ENCODE results near the gene TCF4. TPM values are rescaled to one million over a fixed set of nuclear protein-coding genes. Genes with fewer than 3 reads are reported as not detected.

The TCF4 gene
- total RNA-seq, 4 donors from 2014 or later: 60.9 to 98.4 (median 83.4) TPM

DNA sequence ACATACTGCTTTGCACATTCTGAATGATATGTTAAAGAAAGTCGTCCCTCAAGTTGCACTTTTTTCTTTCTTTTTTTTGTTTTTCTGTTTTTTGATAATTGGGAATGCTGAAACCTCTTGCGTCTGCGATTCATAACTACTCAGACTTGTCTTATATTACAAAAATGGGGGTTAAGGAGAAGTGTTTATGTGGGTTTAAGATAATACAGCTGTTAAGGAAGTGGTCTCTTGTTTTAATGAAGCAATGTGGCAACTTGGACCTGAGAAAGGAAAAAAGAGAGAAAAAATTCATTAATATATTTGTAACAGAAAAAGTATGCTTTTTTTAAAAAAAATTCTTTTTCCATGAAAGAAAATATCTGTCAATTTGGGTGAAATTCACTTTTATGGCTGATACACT lies 360.2 kb downstream of the TCF4 start:
- H3K4me3 ChIP-seq (ENCODE audit: low read depth, poor library complexity, severe bottlenecking): no peak overlapping the region
- 84 to 88% methylated on average over 3 of the region's 3 CpGs for WGBS, 2 donors
- intact Hi-C loops (cut with DNase I; ENCODE audit: low total_unique reads): no loop called here
- TF ChIP-seq, protein P1, sequence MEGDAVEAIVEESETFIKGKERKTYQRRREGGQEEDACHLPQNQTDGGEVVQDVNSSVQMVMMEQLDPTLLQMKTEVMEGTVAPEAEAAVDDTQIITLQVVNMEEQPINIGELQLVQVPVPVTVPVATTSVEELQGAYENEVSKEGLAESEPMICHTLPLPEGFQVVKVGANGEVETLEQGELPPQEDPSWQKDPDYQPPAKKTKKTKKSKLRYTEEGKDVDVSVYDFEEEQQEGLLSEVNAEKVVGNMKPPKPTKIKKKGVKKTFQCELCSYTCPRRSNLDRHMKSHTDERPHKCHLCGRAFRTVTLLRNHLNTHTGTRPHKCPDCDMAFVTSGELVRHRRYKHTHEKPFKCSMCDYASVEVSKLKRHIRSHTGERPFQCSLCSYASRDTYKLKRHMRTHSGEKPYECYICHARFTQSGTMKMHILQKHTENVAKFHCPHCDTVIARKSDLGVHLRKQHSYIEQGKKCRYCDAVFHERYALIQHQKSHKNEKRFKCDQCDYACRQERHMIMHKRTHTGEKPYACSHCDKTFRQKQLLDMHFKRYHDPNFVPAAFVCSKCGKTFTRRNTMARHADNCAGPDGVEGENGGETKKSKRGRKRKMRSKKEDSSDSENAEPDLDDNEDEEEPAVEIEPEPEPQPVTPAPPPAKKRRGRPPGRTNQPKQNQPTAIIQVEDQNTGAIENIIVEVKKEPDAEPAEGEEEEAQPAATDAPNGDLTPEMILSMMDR (IDR thresholded peaks at IDR 0.05): no peak
- no peak for TF ChIP-seq POLR2A (IDR thresholded peaks at IDR 0.05)
- no peak for DNase-seq (ENCODE audit: low spot score in 2 of 2)

DNA sequence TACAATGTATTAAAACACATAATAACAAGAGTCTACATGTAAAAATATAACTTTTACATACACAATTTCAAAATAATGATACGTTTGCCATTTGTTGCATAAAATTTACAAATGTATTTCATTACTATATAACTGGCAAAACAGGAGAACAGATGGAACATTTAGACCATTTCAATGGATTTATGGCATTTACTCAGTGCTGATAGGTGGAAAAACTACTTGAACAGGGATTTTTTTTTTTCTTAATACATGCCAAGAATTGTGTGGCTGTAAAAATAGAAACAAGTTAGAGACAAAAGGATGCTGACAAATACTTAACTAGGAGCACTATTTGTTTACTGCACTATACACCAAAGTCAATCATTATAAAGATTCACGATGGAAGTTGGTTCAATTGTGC lies 361.9 kb downstream of the TCF4 start:
- TF ChIP-seq POLR2A (IDR thresholded peaks at IDR 0.05): no peak
- TF ChIP-seq, protein P1 (IDR thresholded peaks at IDR 0.05): no peak
- no peak for DNase-seq (ENCODE audit: low spot score in 2 of 2)
- intact Hi-C loops (cut with DNase I; ENCODE audit: low total_unique reads): no loop called here
- no peak overlapping the region for H3K4me3 ChIP-seq (ENCODE audit: low read depth, poor library complexity, severe bottlenecking)
- WGBS, 2 donors: 66 to 67% methylated on average over 2 of the region's 2 CpGs

DNA sequence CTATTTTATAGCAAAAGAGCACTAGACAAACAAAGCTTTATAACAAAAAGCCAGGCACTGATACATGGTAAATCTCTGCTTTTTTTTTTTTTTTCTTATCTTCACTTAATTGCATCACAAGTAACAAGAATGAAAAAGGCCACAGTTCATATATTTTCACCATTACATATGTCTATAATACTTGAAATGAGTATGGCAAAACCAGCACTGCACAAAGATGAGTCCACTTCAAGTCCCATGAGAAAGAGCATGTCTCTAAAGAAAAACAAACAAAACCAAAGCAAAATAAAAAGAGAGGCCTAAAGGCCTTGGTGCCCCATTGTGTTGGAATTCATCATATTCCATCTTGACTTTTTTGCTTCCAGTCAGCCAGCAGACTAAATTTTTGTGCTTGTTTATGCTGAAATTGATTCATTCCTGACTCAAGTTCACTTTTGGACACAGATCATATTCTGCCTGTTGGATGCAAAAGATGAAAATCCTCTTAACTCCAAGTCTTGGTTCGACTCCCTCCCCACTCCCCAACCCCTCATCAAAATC lies 363.8 kb downstream of the TCF4 start:
- no peak for DNase-seq (ENCODE audit: low spot score in 2 of 2)
- TF ChIP-seq POLR2A (IDR thresholded peaks at IDR 0.05): no peak
- TF ChIP-seq, protein P1 (IDR thresholded peaks at IDR 0.05): no peak
- 74 to 79% methylated on average over 1 of the region's 1 CpG for WGBS, 2 donors
- H3K4me3 ChIP-seq (ENCODE audit: low read depth, poor library complexity, severe bottlenecking): no peak overlapping the region
- intact Hi-C loops (cut with DNase I; ENCODE audit: low total_unique reads): no loop called here

DNA sequence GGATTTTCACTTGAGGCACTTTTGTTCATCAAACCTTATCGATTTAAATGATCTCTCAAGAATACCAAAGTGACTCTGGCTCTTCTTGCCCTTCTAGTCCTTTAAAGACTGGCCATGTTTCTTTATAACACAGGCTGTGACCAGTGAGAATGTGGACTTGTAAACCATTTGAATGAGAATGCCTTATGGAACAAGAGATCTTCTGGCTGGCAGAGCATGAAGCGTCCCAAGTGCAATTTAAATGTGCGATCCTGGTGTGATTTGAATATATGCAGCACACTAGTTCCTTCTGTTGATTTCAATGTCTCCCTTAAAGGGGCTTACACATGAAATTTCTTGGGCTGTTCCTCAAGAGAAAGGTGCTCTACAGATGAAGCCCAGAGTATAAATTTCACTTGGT lies 366.4 kb downstream of the TCF4 start:
- no peak for DNase-seq (ENCODE audit: low spot score in 2 of 2)
- H3K4me3 ChIP-seq (ENCODE audit: low read depth, poor library complexity, severe bottlenecking): no peak overlapping the region
- TF ChIP-seq, protein P1 (IDR thresholded peaks at IDR 0.05): no peak
- TF ChIP-seq POLR2A (IDR thresholded peaks at IDR 0.05): no peak
- intact Hi-C loops (cut with DNase I; ENCODE audit: low total_unique reads): no loop called here
- WGBS, 2 donors: 73 to 86% methylated on average over 3 of the region's 3 CpGs

DNA sequence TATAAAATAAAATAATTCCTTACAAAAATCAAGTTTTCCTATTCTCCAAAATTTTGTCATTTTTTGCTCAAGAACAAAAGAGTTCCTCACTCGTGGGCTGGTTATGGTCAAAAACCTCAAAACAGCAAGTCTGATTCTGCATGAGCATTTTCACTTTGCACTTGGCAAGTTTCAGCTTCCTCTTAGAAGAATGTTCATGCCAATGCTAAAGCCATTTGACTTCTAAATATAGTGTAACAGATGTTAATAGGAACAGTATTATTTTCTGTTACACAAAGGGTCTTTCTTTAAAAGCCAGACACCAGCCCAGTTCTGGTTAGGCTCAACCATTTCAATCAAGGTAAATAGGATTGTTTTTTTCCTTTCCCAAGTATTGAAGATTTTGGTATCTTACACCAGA lies 367.5 kb downstream of the TCF4 start:
- no peak overlapping the region for H3K4me3 ChIP-seq (ENCODE audit: low read depth, poor library complexity, severe bottlenecking)
- intact Hi-C loops (cut with DNase I; ENCODE audit: low total_unique reads): no loop called here
- 11 to 15% methylated on average over 1 of the region's 1 CpG for WGBS, 2 donors
- no peak for TF ChIP-seq POLR2A (IDR thresholded peaks at IDR 0.05)
- TF ChIP-seq, protein P1 (IDR thresholded peaks at IDR 0.05): no peak
- no peak for DNase-seq (ENCODE audit: low spot score in 2 of 2)

DNA sequence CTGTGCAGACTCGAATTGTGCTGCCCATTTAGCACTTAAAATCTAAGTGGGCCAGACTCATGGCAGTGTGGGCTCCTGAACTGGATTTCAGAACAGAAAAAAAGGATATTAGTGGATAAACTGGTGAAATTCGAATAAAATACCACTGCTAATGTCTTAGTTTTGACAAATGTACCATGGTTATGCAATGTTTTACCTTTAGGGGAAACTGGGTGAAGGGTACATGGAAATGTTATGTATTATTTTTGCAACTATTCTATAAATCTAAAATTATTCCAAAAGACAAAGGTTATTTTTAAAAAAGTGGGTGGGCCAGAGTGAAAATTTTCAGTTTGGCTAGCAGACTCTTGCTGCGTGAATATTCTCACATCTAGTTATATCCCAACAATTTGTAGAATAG lies 368.2 kb downstream of the TCF4 start:
- WGBS, 2 donors: 83 to 87% methylated on average over 3 of the region's 3 CpGs
- intact Hi-C loops (cut with DNase I; ENCODE audit: low total_unique reads): no loop called here
- DNase-seq (ENCODE audit: low spot score in 2 of 2): no peak
- TF ChIP-seq, protein P1 (IDR thresholded peaks at IDR 0.05): no peak
- no peak for TF ChIP-seq POLR2A (IDR thresholded peaks at IDR 0.05)
- H3K4me3 ChIP-seq (ENCODE audit: low read depth, poor library complexity, severe bottlenecking): no peak overlapping the region
